ENCODE measurements around the gene CYB561A3.

CYB561A3 gene

GRCh38 chr11:61325649-61326414 is 35.9 kb downstream of the CYB561A3 start:
- DNase-seq (ENCODE audit: low read depth, low spot score), result no peak

DNA sequence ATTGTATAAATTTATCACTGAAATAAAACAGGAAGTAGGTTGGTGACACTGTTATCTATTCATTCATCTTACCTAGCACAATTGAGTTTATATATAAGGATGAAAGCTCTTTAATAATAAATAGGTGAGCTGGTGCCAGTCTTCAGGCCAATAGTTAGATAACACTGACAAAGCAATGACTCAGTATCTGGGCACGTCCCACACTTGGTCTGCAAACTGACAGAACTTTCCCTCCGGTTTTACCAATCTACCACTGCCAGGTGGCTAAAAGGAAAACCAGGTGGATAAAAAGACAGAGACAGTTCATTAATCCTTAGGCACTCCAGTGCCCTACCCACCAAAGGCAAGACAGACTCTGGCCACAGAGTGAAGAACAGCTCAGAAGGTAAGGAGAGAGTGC is 46.4 kb downstream of the CYB561A3 start:
- no peak for DNase-seq (ENCODE audit: low read depth, low spot score)

DNA sequence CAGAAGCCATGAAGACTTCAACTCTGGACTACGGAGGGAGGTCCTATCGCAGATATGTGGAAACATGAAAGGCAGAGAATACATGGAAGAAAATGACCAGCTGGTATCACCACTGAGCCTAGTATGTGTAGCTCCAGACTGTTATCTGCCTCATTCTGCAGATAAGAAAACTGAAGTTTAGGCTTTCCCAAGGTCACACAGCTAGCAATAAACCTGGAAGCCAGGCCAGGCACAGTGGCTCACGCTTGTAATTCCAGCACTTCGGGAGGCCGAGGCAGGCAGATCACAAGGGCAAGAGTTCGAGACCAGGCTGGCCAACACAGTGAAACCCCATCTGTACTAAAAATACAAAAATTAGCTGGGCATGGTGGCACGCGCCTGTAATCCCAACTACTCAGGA is 50.9 kb downstream of the CYB561A3 start:
- DNase-seq (ENCODE audit: low read depth, low spot score), result no peak

- no peak for DNase-seq (ENCODE audit: low read depth, low spot score)
Observed at GRCh38 chr11:61309739-61310138, 51.9 kb downstream of the CYB561A3 start.

GRCh38 chr11:61309141-61309540 is 52.5 kb downstream of the CYB561A3 start:
- no peak for DNase-seq (ENCODE audit: low read depth, low spot score)

- no peak for DNase-seq (ENCODE audit: low read depth, low spot score)
Observed at GRCh38 chr11:61307354-61307753, 54.3 kb downstream of the CYB561A3 start.

DNA sequence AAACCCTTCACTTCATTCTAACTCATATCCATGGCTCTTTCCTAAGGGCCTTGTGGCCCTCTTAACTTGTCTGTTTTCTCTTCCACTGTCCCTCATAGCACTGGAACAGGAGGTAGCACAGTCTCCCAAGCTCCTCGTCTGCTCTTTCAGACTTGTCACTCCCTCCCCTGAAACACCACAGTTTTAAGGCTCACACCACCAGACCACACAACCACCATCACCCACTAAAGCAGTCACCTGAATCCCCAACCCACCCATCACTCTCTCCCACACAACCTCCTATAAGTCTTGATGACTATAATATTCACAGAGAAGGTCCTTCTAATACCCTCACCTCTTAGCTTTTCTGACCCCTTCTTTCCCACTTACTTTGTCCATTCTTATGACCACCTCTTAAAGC is 55.5 kb downstream of the CYB561A3 start:
- DNase-seq (ENCODE audit: low read depth, low spot score), result no peak

DNA sequence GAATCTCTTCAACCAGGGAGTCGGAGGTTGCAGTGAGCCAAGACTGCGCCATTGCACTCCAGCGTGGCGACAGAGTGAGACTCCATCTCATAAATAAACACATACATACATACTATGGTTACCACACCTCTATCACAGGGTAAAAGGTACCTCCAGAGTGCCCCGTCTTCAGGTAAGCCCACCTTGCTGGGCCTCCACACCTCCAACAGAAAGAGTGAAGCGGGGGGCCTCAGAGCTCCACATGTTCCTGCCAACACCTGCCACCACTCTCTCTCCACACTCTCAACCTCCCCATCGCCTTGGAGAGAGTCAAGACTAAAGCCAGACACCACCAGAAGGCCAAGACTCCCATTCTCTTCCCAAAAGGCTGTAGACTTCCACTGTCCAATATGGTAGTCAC is 56.3 kb downstream of the CYB561A3 start:
- no peak for DNase-seq (ENCODE audit: low read depth, low spot score)

GRCh38 chr11:61303725-61304124 is 58.0 kb downstream of the CYB561A3 start:
- DNase-seq (ENCODE audit: low read depth, low spot score), result no peak

DNA sequence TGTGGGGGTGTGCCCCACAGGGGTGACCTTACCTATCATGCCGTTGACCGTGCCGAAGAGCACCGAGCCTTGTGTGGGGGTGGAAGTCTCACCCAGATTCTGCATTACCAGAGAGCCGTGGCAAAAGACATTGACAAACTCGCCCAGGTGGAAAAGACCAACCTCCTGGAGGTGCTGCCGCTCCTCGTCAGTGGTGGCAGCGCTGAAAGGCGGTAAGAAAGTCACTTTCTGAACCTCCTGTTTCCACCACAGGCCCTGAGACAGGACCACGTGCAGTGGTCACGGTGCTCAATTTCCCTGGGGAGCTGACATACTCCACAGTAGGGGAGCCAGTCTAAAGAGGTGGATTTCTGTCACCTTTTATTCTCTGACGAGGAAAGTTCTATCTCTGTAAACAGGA is 59.1 kb downstream of the CYB561A3 start:
- no peak for DNase-seq (ENCODE audit: low read depth, low spot score)
